ENCODE results near the gene ACHE. TPM values are rescaled to one million over a fixed set of nuclear protein-coding genes. Genes with fewer than 3 reads are reported as not detected.
"Not testable (repeated sequence)": the region's sequence is repeated elsewhere in the genome, so short reads cannot be mapped to it uniquely, and the experiment has no call there.

ACHE gene
- total RNA-seq, 1 experiment from 2014 or later, result 0.40 TPM

GRCh38 chr7:100942045-100942774 is 46.5 kb upstream of the ACHE start:
- peak; percentile 94 for ATAC-seq
- no peaks in the 10 kb centered on the region for H3K79me2 ChIP-seq (ENCODE audit: low read length)
- H3F3A ChIP-seq (ENCODE audit: low read length, unreplicated experiment), result no peaks in the 10 kb centered on the region
- H3K9me3 ChIP-seq (ENCODE audit: low read length), result no peaks in the 10 kb centered on the region
- H3K27me3 ChIP-seq (ENCODE audit: low read length), result no peaks in the 10 kb centered on the region
- peak; percentile 93 for DNase-seq
- ChIA-PET POLR2A (ENCODE audit: unreplicated experiment) (interaction anchor here (0.6 to 0.9 kb wide), 4 partner anchors 42 to 329 kb away, joined by 4 to 17 read pairs (median 8); partner anchors contain the start of gene POP7), CTCF (interaction anchor here (0.6 to 0.7 kb wide), 2 partner anchors 176 to 251 kb away, joined by 3 read pairs; no protein-coding TSS in a partner anchor)
- H3K9me2 ChIP-seq (replicated peaks; ENCODE audit: low read length), result no peaks in the 10 kb centered on the region
- peak overlapping the region; percentile 83 for H3K27ac ChIP-seq (ENCODE audit: low read length)
- H4K20me1 ChIP-seq (ENCODE audit: low read length), result no peaks in the 10 kb centered on the region
- H2AFZ ChIP-seq (ENCODE audit: low read length), result no peak overlapping the region
- peak overlapping the region; percentile 29; the same call in 1 of the 2 replicates for H3K4me3 ChIP-seq (ENCODE audit: low read length)
- no TSS peak for BruUV-seq (replicated peaks)
- H3K4me2 ChIP-seq (ENCODE audit: low read length), result peak overlapping the region; percentile 71
- H3K4me1 ChIP-seq (ENCODE audit: insufficient read depth, low read length), result peaks cover 12% of the 10 kb centered on the region
- peak overlapping the region; percentile 21 for H3K9ac ChIP-seq (ENCODE audit: low read length)
- TF ChIP-seq EZH2 (IDR thresholded peaks at IDR 0.05; ENCODE audit: low read length, unreplicated experiment) (no peak), CTCF (conservative IDR thresholded peaks at IDR 0.05; ENCODE audit: low read depth, low read length) (no peak), EZH2phosphoT487 (IDR thresholded peaks at IDR 0.05; ENCODE audit: borderline replicate concordance, low read length) (no peak)
- H3K36me3 ChIP-seq (ENCODE audit: low read depth, low read length), result no peaks in the 10 kb centered on the region
- intact Hi-C loops (cut with micrococcal nuclease), result loop anchor here (1.0 to 2.0 kb wide), 2 partner anchors 37 to 41 kb away; no protein-coding TSS in a partner anchor

DNA sequence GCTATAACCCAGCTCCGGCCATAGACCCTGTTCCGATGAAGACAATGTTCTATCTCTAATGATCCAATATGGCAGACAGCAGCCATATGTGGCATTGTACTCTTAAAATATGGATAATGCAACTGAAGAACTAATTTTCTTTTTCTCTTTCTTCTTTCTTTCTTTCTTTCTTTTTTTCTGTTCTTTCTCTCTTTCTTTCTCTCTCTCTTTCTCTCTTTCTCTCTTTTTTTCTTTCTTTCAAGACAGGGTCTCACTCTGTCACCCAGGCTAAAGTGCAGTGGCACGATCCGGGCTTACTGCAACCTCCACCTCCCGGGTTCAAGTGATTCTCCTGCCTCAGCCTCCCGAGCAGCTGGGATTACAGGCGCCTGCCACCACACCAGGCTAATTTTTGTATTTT is 40.5 kb upstream of the ACHE start:
- H3K9ac ChIP-seq (ENCODE audit: low read length); H3K4me2 ChIP-seq (ENCODE audit: low read length); H3K9me2 ChIP-seq (replicated peaks; ENCODE audit: low read length); H3K4me3 ChIP-seq (ENCODE audit: low read length); DNase-seq; BruUV-seq (replicated peaks); ATAC-seq; H3F3A ChIP-seq (ENCODE audit: low read length, unreplicated experiment); CTCF ChIA-PET; H3K4me1 ChIP-seq (ENCODE audit: insufficient read depth, low read length); H3K27me3 ChIP-seq (ENCODE audit: low read length); POLR2A ChIA-PET (ENCODE audit: unreplicated experiment); H3K27ac ChIP-seq (ENCODE audit: low read length); H3K79me2 ChIP-seq (ENCODE audit: low read length); H4K20me1 ChIP-seq (ENCODE audit: low read length); intact Hi-C loops (cut with micrococcal nuclease); H3K36me3 ChIP-seq (ENCODE audit: low read depth, low read length); H2AFZ ChIP-seq (ENCODE audit: low read length); H3K9me3 ChIP-seq (ENCODE audit: low read length): not testable (repeated sequence)

DNA sequence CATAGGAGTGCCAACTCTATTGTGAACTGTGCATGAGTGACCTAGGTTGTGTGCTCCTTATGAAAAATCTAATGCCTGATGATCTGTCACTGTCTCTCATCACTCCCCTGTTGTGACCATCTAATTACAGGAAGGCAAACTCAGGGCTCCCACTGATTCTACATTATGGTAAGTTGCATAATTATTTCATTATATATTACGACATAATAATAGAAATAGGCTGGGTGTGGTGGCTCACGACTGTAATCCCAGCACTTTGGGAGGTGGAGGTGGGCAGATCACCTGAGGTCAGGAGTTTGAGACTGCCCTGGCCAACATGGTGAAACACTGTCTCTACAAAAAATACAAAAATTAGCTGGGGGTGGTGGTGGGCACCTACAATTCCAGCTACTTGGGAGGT is 39.7 kb upstream of the ACHE start:
- intact Hi-C loops (cut with micrococcal nuclease); H3K9me3 ChIP-seq (ENCODE audit: low read length); H3K27ac ChIP-seq (ENCODE audit: low read length); H3K79me2 ChIP-seq (ENCODE audit: low read length); POLR2A ChIA-PET (ENCODE audit: unreplicated experiment); H2AFZ ChIP-seq (ENCODE audit: low read length); H3K4me2 ChIP-seq (ENCODE audit: low read length); H3K9ac ChIP-seq (ENCODE audit: low read length); H3K4me3 ChIP-seq (ENCODE audit: low read length); ATAC-seq; H3F3A ChIP-seq (ENCODE audit: low read length, unreplicated experiment); DNase-seq; H3K36me3 ChIP-seq (ENCODE audit: low read depth, low read length); H3K4me1 ChIP-seq (ENCODE audit: insufficient read depth, low read length); H4K20me1 ChIP-seq (ENCODE audit: low read length); H3K27me3 ChIP-seq (ENCODE audit: low read length); BruUV-seq (replicated peaks); H3K9me2 ChIP-seq (replicated peaks; ENCODE audit: low read length): not testable (repeated sequence)
- CTCF ChIA-PET, result interaction anchor here (0.6 kb wide), 1 partner anchor 489 kb away, joined by 3 read pairs; no protein-coding TSS in a partner anchor
